ENCODE data around the gene TCF12. TPM values are rescaled to one million over a fixed set of nuclear protein-coding genes. Genes with fewer than 3 reads are reported as not detected.

Gene TCF12
- total RNA-seq, 1 experiment from 2014 or later, result 76.7 TPM

DNA sequence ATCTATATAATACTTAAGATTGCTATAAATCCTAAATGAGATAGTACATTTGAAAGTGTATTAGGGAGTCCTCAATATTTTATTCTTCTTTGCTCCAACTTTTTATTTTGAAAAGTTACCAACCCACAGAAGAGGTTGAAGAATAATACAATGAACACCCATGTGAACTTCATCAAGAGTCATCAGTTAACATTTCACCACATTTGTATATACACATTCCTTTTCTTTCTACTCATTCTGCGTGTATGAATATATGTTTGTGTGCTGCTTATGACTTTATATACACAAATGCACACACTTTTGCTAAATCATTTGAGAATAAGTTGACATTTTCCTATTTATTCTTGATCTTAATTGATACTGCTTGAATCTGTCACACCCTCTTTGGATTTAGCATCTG is 264.6 kb downstream of the TCF12 start:
- Mint-ChIP-seq H3K9me3 (no peaks in the 10 kb centered on the region), H3K27ac (no peak overlapping the region)

More for the DNA sequence above, 264.6 kb downstream of the TCF12 start:
- H2AFZ ChIP-seq (ENCODE audit: low read length), result no peak overlapping the region
- H3K9ac ChIP-seq (ENCODE audit: extremely low read depth, insufficient read length, low read length), result no peak overlapping the region
- no peak overlapping the region for H3K4me3 Mint-ChIP-seq
- no peak overlapping the region for H3K27ac ChIP-seq (ENCODE audit: insufficient read length, low read depth, low read length)
- no peak overlapping the region for H2BK12ac ChIP-seq (ENCODE audit: insufficient read length, low read depth, low read length)
- no peaks in the 10 kb centered on the region for H4K20me1 ChIP-seq (ENCODE audit: control insufficient read depth, insufficient read depth, insufficient read length)
- no peak overlapping the region for H2AK5ac ChIP-seq (ENCODE audit: insufficient read length, low read length)
- no peak overlapping the region for H2BK20ac ChIP-seq (ENCODE audit: low read depth, low read length, poor library complexity, severe bottlenecking)
- no peak overlapping the region for H3K56ac ChIP-seq (ENCODE audit: insufficient read length, low read depth, low read length)
- no peak overlapping the region for H4K5ac ChIP-seq (ENCODE audit: insufficient read length, low read depth, low read length)
- peaks cover 15 to 18% (median 17%) of the 10 kb centered on the region in 3 experiments; a peak in 6 of 7 replicates for H3K36me3 Mint-ChIP-seq (ENCODE audit: insufficient read depth in 1 of 3, low read depth in 3 of 3)
- no peak overlapping the region for H4K91ac ChIP-seq (ENCODE audit: insufficient read length, low read depth, low read length)
- no peak overlapping the region for H3K14ac ChIP-seq (ENCODE audit: insufficient read depth, low read length)
- no peaks in the 10 kb centered on the region for H3K23me2 ChIP-seq (ENCODE audit: insufficient read length, low read depth, low read length, poor library complexity, severe bottlenecking)
- H2BK120ac ChIP-seq (ENCODE audit: low read depth, low read length, poor library complexity, severe bottlenecking), result no peak overlapping the region
- no peak overlapping the region for H3K4ac ChIP-seq (ENCODE audit: low read depth, low read length)
- H3K4me2 ChIP-seq (ENCODE audit: insufficient read depth, insufficient read length, low read length), result no peak overlapping the region
- H3K4me1 Mint-ChIP-seq, result peaks cover 2 to 3% of the 10 kb centered on the region in 2 experiments; a peak in 2 of 4 replicates
- H2BK15ac ChIP-seq (ENCODE audit: low read depth, low read length), result no peak overlapping the region
- no peak for TF ChIP-seq CTCF (conservative IDR thresholded peaks at IDR 0.05)
- H4K8ac ChIP-seq (replicated peaks; ENCODE audit: insufficient read length, low read depth, low read length), result no peak overlapping the region
- H3K27me3 ChIP-seq (ENCODE audit: insufficient read depth, low read length), result no peaks in the 10 kb centered on the region
- no peak overlapping the region for H3K23ac ChIP-seq (ENCODE audit: insufficient read length, low read depth, low read length)
- no peak overlapping the region for H3T11ph ChIP-seq (ENCODE audit: low read length)
- no peaks in the 10 kb centered on the region for H3K79me1 ChIP-seq (ENCODE audit: insufficient read depth, low read depth, low read length, poor library complexity, severe bottlenecking)
- no peaks in the 10 kb centered on the region for H3K27me3 Mint-ChIP-seq (ENCODE audit: low read depth)
- WGBS (ENCODE audit: extremely low coverage, insufficient read length, low lambda C conversion rate), result no CpG with 5 or more reads among the region's 1 CpG
- H3K4me1 ChIP-seq (ENCODE audit: insufficient read depth, low read length), result no peaks in the 10 kb centered on the region
- no peaks in the 10 kb centered on the region for H3K79me2 ChIP-seq (ENCODE audit: insufficient read depth, low read length)
- H3K9me3 ChIP-seq (ENCODE audit: control insufficient read depth, low read depth, low read length), result no peaks in the 10 kb centered on the region
- no peak for DNase-seq
- no peak overlapping the region for H3K18ac ChIP-seq (ENCODE audit: insufficient read length, low read depth, low read length)
- H2BK5ac ChIP-seq (ENCODE audit: insufficient read length, low read length), result no peak overlapping the region

Measured in H9 (cell line).